HG03521 (cell line): Measurements from ENCODE around the gene AS3MT.
"Not testable (repeated sequence)": the region's sequence is repeated elsewhere in the genome, so short reads cannot be mapped to it uniquely, and the experiment has no call there.

Experiments
- ATAC-seq: cut with Tn5 transposase; IDR thresholded peaks from one replicate; pipeline ENCODE4 v1.9.1; 2021; ENCODE audit warnings: mild to moderate bottlenecking, moderate library complexity; ENCODE audit not compliant: unreplicated experiment

Gene AS3MT, protein sequence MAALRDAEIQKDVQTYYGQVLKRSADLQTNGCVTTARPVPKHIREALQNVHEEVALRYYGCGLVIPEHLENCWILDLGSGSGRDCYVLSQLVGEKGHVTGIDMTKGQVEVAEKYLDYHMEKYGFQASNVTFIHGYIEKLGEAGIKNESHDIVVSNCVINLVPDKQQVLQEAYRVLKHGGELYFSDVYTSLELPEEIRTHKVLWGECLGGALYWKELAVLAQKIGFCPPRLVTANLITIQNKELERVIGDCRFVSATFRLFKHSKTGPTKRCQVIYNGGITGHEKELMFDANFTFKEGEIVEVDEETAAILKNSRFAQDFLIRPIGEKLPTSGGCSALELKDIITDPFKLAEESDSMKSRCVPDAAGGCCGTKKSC

DNA sequence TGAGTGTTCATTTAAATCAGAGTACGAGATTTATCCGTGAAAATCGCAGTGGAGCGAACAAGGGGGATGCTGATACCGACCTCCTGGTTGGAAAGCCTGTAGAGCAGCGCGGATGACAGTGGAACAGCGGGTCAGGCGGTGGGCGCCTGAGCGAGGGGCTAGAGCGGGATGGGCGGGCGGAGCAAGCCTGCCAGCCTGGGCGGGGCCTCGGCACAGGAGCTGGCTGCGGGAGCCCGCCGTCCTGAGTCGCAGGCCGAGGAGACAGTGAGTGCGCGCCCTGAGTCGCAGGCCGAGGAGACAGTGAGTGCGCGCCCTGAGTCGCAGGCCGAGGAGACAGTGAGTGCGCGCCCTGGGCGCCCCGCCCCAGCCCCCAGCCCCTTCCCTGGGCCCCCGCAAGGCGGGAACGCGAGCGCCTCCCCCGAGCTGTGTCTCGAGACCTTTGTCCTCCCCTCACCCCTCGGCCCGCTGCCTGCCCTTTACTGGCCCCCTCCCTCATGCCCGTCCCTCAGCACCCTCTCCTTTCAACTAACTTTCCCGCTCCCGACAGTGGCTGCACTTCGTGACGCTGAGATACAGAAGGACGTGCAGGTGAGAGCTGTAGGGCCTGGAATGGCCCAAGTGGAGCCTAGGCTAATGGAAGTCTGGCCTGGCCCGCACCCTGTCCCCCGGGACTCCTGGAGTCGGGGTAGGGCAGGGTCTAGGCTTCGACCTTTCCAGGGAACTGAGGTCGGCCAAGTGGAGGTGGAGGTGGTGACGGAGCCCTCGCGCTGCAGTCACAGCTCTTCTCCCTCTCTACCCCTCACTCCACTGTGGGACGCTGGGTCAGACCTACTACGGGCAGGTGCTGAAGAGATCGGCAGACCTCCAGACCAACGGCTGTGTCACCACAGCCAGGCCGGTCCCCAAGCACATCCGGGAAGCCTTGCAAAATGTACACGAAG lies at the start of gene AS3MT:
Gene AS3MT, plus strand, starts transcription at position 213 of the 941 bp plus-strand sequence. Its CDS starts 123 bp downstream, at position 336.
- ATAC-seq, result no peak

DNA sequence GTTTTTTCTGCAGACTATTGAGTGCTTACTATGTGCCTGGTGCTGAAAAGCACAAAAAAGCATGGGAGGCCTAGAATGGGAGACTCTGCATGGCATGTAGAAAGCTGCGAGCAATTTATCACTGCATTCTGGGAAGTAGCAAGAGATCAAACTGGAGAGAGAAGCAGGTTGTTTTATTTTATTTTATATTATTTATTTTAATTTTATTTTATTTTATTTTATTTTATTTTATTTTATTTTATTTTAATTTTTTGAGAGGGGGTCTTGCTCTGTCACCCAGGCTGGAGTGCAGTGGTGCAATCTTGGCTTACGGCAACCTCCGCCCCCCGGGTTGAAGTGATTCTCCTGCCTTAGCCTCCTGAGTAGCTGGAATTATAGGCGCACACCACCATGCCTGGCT lies 49.3 kb upstream of the AS3MT start:
- not testable (repeated sequence) for ATAC-seq

DNA sequence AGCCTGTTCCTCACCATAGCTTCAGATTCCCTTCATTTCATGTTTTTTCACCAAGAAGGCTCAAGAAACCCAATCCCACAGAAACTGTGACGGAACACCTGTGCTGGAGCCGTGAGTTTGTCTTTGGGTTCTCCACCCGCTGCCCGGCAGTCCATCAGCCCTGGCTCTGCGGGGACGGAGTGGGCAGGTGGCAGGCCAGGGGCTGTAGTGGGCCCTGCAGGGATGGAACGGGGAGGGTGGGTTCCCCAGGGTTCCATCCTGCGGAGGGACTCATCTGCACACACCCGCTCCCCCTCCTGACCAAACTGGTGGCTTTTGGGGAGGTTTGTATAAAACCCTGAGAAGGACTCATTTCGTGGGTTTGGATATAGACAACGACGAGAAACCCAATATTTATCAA lies 47.0 kb upstream of the AS3MT start:
- ATAC-seq, result no peak

DNA sequence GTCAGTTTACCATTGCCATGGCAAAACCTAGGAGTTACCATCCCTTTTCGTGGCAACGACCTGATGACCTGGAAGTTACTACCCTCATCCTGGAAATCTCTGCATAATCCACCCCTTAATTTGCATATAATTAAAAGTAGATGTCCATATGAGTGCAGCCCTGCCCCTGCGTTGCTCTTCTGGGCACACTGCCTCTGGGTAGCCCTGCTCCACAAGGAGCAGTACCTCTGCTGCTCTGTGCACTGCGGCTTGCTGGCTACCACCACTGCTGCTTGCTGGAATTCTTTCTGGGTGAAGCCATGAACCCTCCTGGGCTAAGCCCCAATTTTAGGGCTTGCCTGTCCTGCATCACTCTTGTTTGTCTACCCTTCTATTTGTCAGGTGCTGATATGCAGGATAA lies 44.6 kb upstream of the AS3MT start:
- no peak for ATAC-seq

DNA sequence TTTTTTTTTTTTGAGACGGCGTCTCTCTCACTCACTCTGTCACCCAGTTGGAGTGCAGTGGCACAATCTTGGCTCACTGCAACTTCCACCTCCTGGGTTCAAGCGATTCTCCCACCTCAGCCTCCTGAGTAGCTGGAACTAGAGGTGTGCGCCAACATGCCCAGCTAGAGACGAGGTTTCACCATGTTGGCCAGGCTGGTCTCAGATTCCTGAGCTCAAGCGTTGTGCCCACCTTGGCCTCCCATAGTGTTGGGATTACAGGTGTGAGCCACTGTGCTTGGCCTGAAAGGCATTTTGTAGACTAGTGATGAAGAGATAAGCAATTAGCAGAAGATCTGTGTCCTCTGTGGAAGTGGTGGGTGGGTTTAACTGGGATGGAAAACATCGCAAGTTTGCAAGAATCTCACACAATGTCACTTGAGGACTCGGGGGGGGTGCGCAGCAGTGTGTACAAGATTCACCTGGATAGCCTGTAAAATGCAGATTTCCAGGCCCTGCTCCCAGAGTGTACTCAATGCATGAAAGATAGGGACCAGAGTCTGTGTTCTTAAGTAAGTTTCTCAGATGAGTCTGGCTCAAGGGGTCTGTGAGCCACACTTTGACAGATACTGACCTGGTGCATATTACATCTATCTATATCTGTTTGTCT lies 43.0 kb upstream of the AS3MT start:
- ATAC-seq, result no peak

DNA sequence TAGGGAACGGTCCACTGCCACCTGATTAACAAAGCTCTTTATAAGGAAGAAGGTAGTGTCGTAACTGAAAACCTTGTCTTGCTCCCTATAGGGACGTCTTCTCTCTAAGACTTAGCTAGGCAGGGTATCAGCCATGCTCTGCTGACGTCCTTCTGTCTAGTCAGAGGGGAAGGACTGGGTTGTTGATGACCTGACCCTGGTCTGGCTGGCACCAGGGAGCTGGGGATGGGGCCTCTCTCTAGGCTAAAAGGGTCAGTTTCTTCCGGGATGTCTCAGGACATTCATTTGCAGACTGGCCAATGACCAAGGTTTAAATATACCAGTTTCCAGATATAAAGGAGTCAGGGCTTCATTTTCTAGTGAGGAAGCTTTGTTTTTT lies 41.7 kb upstream of the AS3MT start:
- no peak for ATAC-seq

DNA sequence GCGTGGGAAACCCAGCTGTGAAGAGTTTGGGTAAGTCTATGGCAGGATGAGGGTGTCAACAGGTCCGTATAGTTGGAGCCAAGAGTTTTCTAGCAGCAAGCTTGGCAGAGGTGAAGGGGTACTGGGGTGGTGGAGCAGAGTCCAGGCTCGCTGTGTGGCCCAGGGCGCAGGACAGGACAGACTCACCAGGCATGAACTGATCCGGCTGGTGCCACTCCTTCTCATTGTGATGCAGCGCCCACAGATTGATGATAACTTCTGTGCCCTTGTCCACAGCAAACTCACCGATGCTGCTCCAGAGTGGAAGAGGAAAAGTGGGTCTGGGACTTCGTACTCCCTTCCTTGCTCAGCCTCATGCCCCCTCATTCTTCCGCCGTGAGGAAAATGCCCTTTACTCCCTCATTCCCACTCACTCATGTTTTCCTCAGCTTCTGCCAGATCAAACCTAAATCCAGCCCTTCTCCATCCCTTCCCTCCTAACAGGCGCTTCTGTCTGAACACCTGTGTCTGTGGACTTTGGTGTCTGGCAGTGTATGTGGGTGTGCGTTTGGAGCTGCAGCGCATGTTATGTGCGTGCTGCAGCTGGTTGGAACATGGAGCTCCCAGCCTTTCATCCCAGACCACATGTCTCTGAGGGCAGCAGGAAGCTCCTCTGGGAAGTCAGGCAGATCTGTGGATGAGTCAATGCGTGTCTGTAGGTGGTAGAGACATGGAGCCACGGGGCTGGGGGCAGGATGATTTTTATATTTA lies 37.8 kb upstream of the AS3MT start:
- ATAC-seq, result no peak

DNA sequence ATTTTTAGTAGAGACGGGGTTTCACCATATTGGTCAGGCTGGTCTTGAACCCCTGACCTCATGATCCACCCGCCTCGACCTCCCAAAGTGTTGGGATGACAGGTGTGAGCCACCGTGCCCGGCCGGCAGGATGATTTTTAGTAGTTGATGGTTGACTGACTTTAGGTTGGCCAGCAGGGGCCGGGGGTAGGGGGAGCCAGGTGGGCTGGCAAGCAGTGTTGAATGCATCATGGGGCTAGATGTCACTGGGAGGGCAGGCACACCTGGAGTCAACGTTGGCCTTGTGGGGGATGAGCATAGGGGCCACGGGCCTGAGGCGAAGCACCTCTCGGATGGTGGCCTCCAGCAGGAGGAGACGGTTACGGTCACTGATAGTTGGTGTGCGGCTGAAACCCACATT lies 37.0 kb upstream of the AS3MT start:
- ATAC-seq, result no peak

DNA sequence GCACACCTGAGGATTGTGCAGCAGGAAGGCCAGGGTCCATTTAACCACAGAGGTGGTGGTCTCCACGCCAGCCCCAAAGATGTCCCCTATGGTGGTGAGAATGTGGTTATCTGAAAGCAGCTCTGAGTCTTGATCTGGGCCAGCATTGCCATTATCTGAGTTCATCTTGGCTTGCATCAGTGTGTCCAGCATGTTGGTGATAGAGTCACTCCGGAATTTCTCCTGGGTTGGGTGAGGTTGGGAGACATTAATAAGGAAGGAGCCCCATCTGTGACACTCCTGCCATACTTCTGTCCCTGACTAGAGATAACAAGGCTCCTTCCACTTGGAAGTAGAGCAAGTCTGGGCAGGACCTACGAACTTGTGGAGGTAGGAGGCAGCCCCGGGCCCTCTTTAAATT lies 36.3 kb upstream of the AS3MT start:
- ATAC-seq, result no peak

DNA sequence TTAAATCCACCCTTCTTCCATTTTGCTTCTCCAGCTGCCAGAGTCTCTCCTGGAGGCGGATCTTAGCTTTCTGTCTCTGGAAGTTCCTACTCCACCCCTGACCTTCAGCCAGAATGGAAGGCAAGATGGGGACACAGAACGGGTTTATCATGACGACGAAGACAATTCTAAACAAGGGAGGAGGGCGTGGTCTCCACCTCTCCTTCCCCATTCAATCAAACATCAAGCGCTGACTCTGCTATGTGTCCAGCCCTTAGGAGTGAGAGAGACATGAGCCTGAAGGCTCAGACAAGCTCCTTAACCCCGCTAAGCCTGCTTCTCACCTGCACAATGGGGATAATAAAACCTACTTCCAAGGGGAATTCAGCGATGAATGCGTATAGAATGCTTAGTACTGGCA lies 35.1 kb upstream of the AS3MT start:
- ATAC-seq, result no peak

DNA sequence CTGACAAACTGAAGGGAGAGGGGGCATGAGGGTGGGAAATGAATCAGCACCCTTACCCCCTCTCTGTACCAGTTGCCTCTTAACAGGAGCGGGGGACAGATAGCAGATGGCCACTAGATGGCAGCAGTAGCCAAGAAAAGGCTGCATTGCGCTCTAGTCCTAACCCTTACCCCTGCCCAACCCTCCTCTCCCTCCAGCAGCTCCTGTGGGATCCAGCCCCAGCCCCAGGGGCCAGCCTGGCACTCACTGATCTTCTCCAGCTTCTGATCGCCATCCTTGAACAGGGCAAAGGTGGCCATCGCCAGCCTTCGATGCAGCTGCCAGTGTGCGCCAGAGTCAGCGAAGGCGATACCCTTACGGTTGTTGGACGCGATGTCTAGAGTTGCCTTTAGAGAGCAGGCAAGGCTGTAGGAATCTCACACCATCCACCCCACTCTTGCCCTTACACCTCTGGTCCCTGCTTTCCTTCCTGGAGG lies 34.2 kb upstream of the AS3MT start:
- peak; percentile 66 for ATAC-seq

DNA sequence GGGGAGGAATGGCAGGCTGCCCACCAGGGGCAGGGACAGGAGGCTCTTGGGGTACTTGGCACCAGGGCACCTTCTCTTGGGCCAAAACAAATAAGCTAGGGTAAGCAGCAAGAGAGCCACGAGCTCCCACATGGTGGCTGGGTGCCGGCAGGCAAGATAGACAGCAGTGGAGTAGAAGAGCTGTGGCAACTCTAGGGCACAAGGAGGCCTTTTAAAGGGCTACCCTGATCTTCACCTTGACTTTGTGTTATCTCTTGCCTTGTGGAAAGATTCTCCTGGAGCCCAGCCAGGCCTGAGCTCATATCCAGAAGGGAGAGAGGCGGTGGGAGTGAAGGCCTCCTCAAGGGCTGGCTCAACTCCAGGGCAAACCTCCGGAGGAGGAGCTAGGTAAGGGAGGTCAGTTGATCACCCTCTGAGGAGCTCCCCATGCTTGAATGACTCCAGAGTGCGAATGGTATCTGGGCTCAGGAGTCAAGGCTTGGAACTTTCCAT lies 32.0 kb upstream of the AS3MT start, which contains the start of gene CYP17A1:
Gene CYP17A1, minus strand, starts transcription at position 184 of the 492 bp plus-strand sequence. Its CDS starts 52 bp downstream, at position 132.
- ATAC-seq, result no peak

DNA sequence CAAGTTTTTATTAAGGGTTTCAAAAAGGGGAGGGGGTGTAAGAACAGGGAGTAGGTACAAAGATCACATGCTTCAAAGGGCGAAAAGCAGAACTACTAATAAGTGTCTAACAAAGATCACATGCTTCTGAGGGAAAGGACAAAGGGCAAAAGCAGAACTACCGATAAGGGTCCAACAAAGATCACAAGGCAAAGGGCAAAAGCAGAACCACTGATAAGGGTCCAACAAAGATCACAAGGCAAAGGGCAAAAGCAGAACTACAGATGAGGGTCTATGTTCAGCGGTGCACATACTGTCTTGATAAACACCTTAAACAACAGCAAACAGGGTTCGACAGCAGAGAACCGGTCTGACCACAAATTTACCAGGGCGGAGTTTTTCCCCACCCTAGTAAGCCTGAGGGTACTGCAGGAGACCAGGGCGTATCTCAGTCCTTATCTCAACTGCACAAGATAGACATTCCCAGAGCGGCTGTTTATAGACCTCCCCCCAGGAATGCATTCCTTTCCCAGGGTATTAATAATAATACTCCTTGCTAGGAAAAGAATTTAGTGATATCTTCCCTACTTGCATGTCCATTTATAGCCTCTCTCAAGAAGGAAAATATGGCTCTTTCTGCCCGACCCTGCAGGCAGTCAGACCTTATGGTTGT lies 30.9 kb upstream of the AS3MT start:
- not testable (repeated sequence) for ATAC-seq

DNA sequence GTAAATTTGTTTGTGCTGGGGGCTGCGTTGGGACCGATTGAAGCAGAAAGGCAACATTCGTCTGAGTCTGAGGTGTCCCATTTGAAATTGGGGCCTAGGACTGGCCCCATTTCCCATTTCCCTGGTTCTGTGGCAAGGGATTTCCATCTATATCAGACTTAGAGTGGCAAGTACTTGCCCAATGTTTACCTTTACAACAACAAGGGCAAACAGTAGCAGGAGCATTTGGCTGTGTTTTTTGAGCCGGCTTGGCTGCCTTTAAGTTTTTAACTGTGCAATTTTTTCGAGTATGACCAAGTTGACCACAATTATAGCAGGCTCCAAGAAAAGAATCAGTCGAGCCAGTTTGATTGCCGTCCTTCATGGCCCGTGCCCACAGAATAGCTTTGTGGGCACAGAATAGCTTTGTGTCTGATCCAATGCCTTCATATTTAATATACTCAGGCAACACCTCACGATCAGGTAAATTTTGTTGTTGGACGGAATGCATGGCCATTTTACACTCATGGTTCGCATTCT lies 27.4 kb upstream of the AS3MT start:
- no peak for ATAC-seq

DNA sequence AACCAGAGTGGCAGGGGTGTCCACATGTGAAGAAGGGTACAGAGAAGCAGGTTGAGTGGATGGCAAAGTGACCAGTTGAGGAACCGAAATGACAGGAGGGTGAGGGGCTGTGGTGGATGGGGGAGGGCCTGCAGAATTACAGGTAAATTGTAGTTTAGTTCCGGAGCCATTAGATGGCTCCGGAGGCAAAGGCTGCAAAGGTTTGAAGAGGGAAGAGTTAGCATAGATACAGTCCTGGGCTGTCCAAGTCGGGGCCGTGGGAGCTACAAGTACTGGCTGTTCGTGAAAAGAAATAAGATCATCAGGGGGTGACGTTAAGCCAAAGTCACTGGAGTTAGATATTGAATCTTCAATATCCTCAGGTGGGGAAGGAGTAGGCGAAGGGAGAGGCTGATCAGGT lies 26.1 kb upstream of the AS3MT start:
- ATAC-seq, result not testable (repeated sequence)

DNA sequence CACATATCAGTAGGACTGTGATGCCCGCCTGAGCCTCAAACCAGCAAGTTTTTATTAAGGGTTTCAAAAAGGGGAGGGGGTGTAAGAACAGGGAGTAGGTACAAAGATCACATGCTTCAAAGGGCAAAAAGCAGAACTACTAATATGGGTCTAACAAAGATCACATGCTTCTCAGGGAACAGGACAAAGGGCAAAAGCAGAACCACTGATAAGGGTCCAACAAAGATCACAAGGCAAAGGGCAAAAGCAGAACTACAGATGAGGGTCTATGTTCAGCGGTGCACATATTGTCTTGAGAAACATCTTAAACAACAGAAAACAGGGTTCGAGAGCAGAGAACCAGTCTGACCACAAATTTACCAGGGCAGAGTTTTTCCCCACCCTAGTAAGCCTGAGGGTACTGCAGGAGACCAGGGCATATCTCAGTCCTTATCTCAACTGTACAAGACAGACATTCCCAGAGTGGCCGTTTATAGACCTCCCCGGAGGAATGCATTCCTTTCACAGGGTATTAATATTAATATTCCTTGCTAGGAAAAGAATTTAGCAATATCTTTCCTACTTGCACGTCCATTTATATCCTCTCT lies 25.0 kb upstream of the AS3MT start:
- ATAC-seq, result not testable (repeated sequence)

DNA sequence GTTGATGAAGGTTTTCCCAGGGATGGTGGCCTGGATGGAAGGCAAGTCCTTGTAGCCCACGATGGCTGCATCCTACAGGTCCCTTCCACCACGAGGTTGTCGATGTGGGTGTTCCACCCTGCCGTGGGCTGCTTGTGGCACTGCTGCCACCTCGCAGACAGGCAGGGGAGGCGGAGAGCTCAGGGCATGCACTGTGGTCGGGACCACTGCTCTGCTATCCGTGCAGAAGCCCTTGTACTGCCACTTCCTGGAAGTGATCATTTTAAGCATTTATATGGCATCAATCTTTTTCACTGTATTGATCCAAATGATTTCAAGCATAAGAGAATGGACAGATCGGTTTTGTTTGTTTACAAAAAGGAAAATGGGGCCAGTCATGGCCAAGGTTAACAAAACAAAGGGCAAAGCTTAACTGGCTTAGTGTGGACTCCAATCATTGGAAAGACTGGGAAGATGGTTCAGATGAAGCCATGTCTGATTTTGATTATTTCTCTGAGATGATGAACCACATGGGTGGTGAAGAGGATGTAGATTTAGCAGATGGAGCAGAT lies 23.8 kb upstream of the AS3MT start:
- no peak for ATAC-seq

DNA sequence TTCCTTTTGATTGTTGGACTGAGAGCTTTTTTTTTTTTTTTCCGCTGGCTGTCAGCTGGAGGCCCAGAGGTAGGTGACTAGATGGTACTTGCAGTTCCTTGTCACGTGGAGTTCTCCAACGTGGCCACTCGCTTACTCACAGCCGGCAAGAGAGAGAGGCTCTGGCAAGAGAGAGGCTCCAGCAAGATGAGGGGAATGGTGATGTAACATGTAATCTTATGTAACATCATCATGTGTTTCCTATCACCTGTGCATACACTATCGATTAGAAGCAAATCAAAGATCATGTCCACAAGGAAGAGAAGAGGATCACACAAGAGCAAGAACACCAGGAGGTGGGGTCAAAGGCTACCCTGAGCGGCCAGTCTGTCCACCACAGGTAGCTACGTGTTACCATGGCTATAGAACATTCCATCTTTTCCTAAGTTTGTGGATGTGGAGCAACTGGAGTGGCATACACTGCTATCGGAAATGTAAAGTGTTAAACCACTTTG lies 19.2 kb upstream of the AS3MT start:
- no peak for ATAC-seq

DNA sequence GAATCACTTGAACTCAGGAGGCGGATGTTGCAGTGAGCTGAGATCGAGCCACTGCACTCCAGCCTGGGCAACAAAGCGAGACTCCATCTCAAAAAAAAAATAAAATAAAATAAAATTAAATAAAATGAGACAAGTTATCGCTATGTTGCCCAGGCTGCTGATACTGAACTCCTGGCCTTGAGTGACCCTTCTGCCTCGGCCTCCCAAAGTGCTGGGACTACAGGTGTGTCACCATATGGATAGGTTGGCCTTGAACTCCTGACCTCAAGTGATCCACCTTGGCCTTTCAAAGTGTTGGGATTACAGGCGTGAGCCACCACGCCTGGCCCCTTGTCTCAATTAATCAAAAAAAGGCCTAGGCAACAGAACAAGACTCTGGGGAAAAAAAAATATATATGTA lies 16.0 kb upstream of the AS3MT start:
- not testable (repeated sequence) for ATAC-seq
